ENCODE measurements around the gene ADAMTS17.
"Not testable (repeated sequence)": the region's sequence is repeated elsewhere in the genome, so short reads cannot be mapped to it uniquely, and the experiment has no call there.

Gene ADAMTS17

DNA sequence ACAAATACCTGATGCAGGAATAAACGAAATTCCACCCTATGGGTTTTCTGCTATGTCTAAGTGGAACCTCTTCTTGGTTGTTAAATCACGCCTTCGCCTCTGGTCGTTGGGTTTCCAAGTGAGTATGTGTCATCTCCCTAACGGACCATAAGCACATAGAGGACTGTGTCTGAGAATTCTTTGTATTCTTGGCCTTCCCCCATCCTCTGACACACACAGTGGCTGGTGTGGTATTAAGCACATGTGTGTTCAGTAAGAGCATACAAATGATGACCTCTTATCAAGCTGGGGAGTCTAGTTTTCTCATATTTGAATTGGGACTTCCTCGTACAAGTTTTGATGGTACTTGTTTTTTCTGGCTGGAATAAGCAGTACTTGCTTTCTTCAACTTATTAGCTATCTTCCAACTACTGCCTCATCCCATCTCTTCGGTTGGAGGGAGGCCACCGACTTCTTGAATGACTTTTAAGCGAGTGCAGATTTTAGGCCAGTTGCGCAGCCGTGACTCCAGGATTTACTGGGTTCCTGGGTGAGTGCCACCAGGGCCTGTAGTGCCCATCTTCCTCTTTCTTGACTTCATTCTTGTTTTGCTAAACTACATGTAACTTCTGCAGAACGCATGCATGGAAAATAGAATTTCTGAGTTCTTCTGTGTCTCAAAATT, 240.2 kb downstream of the ADAMTS17 start:
- no peak for DNase-seq

DNA sequence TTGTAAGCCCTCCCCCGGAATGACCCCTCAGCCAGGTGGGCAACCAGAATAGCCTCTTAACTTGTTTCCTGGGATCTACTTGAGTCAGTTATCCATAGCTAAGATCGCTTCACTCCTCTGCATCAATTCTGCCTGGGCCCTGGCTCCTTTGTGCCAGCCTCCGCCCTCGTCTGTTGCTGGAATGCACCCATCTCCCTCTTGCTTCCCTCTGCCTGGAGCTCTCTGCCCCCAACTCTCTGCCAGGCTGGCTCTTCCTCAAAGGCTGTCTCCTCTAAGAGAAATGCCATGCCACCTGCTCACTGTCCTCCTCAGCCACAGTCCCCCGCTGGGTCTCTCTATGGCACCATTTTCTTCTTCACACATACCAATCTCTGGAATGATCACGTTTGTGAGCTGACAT, 240.8 kb downstream of the ADAMTS17 start:
- DNase-seq, result no peak

DNA sequence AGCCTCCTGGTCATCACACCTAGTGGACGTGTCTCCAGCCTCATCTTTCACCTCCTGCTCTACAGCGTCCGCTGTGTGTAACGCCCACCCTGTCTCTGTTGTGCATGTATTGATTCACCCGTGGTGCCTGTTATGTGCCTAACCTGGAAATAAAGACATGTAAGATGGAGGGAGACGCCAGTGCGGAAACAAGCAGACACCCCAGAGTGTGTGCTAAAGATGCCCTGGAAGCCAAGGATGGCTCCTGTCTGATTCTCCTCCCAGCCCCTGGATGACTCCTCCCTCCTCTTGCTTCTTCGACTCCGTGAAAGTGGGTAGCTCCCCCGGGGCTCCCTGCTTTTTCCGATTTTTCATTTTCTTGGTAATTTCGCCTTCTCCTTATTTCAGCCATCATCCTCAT, 241.8 kb downstream of the ADAMTS17 start:
- no peak for DNase-seq

DNA sequence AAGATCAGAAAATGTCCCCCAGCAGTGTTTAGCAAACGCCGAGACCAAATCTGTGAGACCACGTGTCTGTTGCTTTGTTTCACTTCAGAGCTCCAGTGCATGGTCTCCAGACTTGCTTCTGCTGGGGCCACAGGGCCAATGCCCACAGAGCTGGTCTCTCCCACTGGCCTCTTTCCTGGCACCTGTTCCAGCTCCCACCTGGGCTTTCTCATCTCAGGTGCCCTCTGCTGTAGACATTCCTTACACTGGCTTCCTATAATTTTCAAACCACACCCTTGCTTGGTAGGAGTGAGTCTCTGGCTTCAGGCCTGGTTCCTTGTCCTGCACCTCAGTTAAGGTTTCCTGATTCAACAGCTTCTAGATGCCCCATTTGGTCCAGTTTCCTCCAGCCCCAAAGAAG, 243.1 kb downstream of the ADAMTS17 start:
- DNase-seq, result no peak

DNA sequence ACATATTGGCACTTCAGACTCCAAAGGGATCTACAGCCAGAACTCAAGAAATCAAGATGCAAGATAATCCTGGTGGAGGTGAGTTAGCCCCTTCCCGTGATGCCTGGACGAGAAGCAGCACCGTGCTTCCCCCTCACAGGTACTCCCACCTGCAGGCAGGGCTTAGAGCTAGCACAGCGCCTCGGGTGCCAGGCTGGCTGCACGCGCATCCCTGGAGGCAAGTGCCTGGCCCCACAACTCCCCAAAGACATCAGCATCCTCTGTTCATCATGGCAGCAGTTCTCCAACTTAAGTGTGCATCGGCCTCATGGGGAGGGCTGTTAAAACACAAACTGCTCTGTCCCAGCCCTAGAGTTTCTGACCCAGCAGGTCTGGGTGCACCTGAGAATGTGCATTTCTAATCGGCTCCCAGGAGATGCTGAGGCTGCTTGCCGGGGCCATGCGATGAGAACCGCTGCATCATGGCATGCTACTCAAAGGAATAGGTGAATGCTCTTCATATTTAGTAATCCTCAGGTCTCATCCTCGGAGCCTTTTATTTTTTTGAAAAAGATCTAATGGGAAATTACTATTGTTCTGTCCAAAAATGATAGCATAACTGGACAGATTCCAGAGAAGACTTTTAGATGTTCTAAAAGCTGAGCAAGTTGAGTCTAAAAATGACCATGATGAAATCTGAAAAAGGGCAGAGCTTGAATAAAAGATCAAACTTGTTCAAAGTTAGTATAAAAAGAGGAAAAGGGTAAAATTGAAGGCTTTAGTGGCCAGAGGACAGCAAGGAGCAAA, 244.2 kb downstream of the ADAMTS17 start:
- no peak for DNase-seq

DNA sequence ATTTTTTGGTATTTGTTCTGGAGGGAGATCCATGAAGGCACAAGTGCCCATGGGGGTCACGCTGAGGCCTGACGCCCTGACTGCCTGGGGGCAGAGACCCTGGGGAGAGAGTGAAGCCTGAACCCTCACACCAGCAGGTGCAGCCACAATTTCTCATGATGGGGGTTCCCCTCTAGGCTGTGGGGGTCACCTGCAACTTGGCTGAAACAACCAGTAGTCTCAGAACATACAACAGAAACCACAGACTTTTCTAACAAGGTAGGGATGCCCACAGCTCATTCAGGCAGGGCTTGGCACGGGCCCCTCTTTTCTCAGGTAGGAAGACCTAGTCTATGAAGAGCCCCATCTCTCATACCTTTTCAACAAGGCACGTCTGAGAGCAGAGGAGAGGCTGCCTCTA, 245.1 kb downstream of the ADAMTS17 start:
- no peak for DNase-seq

DNA sequence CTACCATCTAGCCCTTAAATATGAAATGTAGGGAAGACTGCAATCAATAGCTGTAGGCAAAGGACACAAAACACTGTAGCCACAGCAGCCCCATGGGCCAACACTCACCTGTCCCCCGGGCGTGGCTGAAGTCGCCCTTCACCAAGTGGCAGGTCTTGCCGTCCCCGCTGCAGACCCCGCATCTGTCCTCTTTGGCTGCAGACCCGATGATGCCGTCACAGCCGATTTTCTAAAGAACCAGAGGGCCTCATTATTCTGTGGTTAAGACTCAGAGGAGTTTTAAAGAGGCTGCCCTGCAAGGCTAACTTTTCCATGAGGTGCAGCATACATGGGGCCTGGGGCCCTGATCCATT, 245.6 kb downstream of the ADAMTS17 start:
- no peak for DNase-seq

DNA sequence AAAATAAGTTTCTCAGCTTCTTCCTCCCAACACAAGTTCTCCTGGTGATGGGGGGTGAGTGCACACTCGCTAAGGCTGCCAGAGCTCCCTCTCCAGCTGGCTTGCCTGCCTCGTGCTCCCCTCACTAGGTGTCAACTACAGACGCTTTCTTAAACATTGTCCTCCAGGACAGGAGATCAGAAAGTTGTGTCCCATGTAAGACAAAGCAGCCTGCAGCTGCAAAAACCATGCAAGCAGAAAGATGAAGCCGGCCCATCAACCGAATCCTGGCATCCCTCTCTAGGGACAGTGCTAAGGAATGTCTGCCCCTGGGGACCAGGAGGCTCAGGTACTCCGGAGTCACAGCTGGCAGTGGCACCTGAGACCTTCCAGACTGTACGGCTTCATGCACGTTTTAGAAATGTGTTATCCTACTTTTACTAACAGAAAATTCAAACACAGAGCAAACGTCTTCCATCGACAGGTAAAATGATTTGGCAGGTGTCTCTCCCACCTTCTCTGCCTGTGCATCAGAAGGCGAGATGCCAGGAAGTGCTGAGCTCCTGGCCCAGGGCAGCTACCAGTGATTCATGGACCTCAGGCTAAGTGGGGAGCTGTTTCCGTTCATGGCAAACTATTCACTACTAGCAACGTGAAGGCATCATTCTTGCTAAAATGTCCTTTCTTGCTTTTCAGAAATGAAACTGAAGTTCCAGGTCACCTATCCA, 246.1 kb downstream of the ADAMTS17 start:
- no peak for DNase-seq

DNA sequence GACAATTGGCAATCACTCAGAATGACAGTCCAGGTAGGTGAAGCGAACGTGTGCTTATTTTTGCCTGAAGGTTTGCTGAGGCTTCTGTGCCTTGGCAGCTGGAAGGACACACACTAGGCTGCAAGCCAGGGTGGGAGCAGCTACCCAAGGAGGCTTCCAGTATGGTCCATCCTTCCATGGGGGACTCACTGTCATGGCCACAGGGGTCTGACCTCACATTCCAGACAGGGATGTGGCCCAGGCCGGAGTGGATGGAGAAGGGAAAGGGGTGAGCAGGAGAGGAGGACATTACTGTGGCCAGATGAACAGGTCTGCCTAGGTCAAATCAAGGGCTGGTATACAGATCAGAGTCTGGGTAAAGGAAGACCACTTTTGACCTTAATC, 247.7 kb downstream of the ADAMTS17 start:
- DNase-seq, result no peak

DNA sequence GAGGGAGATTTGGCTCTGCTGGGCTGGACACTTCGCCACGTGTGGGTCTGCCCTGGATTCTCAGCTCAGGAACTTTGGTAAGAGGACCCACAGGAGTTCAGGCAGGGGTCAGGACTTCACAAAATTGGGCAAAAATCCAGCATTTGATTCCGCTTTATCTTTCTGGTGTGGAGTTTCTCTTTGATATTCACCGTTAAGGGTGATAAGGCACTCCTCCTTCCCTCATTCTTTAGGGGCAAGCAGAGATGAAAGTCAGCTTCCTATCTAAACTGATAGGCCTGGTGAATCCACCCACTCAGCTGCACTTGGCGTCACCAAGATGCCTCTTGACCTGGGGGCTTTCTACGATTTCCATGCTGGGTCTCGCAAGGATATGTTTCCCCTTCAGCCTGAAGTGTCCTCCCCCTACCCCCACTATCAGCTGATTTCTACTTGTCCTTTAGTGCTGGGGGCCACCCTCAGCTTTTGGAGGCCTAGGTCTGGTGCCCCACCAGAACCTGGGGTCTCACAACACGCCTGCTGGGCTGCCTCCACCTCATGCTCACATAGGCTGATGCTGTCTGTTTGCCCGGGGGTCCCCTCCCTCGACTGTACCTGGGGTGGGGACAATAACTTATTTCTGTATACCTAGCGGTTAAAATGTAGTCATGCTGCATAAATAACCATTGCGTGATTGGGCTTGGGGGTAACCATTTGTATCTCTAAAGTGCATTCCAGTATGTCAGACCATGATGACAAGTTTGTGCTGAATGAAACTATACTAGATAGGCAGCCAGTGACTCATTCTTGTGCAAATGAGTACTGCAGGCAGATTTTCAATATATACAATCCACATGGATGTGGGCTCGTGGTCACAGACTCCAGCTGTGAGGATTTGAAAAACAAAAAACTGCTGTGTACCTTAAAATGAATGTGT, 248.3 kb downstream of the ADAMTS17 start:
- no peak for DNase-seq

DNA sequence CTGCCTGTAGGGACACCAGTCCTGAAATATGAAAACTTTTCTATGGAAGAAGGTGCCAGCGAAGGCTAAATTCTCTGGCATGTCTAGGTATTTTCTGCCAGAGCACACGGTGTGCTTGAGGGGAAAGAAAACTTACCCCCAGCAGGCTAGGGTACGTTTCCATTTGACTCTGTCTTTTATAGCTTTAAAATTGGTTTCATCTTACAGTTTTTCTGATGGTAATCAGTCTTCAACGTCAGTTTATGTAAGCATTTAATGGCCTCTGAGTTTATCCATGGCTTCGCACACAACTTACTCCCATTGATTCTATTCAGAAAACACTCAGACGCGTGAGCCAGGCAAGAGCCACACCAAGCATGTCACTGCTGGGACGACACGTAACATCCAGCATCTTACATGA, 249.7 kb downstream of the ADAMTS17 start:
- DNase-seq, result no peak

DNA sequence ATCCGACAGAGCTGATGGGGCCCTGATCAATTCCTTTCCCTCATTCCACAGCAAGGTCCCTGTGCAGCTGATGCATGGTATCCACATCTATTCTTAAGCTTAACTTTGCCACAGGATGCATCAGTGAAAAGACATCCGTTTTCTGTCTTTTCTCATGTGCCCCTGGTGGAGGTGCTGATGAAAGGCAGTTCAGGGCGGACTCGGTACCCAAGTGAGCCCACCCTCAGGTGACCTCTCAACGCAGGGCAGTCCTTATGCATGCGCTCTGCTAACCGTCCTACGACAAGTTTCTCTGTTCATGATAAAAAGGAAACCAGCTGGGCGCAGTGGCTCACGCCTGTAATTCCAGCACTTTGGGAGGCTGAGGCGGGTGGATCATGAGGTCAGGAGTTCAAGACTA, 251.4 kb downstream of the ADAMTS17 start:
- no peak for DNase-seq

DNA sequence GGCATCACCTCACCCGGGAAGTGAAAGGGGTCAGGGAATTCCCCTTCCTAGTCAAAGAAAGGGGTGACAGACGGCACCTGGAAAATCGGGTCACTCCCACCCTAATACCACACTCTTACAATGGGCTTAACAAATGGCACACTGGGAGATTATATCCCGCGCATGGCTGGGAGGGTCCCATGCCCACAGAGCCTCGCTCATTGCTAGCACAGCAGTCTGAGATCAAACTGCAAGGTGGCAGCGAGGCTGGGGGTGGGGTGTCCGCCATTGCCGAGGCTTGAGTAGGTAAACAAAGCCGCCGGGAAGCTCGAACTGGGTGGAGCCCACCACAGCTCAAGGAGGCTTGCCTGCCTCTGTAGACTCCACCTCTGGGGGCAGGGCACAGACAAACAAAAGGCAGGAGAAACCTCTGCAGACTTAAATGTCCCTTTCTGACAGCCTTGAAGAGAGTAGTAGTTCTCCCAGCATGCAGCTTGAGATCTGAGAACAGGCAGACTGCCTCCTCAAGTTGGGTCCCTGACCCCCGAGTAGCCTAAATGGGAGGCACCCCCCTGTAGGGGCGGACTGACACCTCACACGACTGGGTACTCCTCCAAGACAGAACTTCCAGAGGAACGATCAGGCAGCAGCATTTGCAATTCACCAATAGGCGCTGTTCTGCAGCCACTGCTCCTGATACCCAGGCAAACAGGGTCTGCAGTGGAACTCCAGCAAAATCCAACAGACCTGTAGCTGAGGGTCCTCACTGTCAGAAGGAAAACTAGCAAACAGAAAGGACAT, 257.5 kb downstream of the ADAMTS17 start:
- DNase-seq, result not testable (repeated sequence)

DNA sequence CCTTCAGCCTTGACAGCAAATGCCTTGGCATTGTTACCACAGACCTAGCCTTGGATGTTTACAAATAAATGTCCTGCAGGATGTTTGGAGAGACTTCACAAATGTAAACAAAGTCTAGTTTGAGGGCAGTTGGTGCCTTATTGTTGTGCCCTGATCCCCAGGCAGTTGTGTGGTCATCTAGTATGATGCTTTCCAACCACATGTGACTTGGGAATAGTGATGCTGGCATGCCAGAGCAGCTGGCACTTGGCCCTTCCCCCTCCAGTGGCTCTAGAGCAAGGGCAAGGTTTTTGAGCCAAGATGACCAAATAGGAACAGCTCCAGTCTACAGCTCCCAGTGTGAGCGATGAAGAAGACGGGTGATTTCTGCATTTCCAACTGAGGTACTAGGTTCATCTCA, 258.2 kb downstream of the ADAMTS17 start:
- no peak for DNase-seq

DNA sequence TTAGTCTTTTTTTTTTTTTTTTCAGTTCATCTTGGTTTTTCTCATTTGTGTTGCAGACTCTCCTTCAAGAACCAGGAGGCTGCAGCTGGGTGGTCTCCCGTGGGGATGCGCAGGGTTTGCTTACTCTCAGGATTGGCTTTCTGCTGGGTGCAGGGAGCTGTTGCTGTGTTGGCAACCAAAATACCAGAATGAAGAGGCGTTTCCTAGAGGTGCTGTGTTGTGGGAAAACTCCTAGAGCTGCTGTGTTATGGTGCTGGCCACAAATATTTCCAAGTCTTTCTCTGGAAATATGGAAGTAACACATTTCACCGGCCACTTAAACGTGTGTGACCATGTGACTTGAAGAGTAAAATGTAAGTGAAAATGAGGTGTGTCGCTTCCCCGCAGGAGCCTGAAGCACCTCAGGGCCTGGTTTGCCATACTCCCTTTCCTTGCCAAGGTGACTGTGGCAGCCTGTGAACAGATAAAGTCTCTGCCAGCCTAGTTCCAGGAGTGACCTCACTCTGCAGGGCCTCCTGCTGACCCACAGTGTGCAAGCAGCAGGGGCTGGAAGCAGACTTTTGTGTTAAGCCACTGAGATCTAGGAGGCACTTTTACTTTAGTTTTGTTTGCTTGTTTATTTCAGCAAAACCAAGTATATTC, 258.9 kb downstream of the ADAMTS17 start:
- DNase-seq, result no peak

DNA sequence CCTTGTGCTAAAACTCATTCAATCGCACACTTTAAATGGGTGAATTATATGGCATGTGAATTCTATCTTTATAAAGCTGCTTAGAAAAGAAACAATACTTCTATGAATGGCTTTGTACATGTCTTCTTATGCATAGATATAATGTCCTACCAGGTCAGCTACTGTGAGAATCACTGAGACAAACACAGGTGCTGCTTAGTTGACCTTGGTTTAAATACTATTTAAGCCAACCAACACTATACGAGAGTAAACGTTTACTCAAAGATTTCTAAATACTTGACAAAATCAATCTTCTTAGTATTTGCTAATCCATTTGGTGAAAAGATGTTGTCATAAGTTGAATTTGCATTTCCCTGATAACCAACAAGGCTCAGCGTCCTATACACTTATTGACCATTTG, 260.3 kb downstream of the ADAMTS17 start:
- DNase-seq, result no peak

DNA sequence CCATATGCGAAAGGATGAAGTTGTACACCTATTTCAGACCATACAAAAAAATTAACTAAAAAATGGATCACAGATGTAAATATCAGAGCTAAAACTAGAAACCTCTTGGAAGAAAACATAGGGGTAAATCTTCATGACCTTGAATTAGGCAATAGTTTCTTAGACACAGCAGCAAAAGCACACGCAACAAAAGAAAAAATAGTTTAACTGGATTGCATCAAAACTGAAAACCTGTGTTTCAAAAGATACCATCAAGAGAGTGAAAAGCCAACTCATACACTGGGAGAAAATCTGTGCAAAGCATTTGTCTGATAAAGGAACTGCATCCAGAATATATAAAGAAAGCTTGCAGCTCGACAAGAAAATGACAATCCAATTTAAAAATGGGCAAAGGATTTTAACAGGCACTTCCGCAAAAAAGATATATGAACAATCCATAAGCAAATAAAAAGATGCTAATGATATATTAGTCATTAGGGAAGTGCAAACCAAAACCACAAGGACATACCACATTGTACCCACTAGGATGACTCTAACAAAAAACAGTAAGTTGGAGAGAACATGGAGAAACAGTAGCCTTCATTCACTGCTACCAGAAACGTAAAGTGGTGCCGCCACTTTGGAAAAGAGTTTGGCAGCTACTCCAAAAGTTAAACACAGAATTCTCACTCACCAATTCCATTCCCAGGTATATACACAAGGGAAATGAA, 263.1 kb downstream of the ADAMTS17 start:
- no peak for DNase-seq

DNA sequence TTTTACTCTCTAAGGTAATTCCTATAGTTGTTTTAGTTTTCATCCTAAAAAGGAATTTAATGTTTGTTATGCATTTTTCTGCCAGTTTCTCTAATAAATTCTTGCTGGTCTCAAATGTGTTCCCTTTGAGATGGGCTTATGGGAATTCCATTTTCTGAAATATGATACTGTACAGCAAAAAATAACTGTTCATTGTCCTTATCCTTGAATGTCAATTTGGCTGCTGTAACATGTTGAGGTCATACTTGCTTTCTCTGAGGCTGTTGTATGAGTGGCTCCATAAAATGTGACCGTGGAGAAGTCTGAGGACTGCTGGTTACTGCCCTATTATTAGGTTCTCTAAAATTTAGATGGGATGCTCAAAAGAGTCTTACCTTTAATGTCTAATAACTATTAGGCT, 266.5 kb downstream of the ADAMTS17 start:
- no peak for DNase-seq

DNA sequence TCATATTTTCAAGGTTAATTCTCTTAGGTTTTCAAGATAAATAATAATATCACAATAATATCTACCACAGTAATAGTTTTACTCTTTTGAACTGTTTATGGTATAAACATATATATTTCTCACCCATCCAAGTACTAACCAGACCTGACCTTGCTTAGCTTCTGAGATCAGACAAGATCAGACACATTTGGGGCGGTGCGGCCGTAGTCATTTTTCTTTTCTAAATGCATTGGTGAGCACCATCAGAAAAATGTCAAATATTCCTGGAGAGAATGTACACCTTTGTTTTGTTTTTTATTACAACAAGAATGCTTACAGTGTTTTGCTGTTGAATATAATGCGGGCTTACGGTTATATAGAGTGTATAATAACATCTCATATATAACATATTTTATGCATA, 267.8 kb downstream of the ADAMTS17 start:
- no peak for DNase-seq

DNA sequence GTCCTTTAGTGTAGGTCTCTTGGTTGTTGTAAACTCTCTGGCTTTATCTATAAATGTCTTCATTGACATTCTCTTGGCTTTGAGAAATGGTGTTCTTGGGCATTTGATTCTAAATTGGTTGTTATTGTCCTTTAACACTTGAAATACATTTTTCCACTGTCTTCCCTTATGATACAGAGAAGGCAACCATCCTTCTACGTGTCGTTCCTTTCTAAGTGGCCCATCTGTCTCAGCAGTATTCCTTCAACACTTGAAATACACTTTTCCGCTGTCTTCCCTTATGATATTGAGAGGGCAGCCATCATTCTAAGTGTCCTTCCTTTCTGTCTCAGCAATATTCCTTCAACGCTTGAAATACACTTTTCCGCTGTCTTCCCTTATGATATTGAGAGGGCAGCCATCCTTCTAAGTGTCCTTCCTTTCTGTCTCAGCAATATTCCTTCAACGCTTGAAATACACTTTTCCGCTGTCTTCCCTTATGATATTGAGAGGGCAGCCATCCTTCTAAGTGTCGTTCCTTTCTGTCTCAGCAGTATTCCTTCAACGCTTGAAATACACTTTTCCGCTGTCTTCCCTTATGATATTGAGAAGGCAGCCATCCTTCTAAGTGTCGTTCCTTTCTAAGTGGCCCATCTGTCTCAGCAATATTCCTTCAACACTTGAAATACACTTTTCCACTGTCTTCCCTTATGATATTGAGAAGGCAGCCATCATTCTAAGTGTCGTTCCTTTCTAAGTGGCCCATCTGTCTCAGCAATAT, 275.1 kb downstream of the ADAMTS17 start:
- not testable (repeated sequence) for DNase-seq
